22Rv1 (cell line): ENCODE measurements around the gene CSF1R.
"Not testable (repeated sequence)": the region's sequence is repeated elsewhere in the genome, so short reads cannot be mapped to it uniquely, and the experiment has no call there.

Experiments
- H3K27ac ChIP-seq: fragments of 450-650 bp; 2 replicates; pipeline ENCODE4 v1.5.1; 2017
- ZFX ChIP-seq: fragments of 450-650 bp; IDR thresholded peaks from 2 replicates; pipeline ENCODE4 v1.6.1; 2017; ENCODE audit warnings: antibody characterized with exemption, borderline replicate concordance
- TF ChIP-seq, protein P1 (sequence below): fragments of 450-650 bp; IDR thresholded peaks from 2 replicates; pipeline ENCODE4 v1.5.1; 2017; ENCODE audit warnings: mild to moderate bottlenecking

CSF1R gene

DNA sequence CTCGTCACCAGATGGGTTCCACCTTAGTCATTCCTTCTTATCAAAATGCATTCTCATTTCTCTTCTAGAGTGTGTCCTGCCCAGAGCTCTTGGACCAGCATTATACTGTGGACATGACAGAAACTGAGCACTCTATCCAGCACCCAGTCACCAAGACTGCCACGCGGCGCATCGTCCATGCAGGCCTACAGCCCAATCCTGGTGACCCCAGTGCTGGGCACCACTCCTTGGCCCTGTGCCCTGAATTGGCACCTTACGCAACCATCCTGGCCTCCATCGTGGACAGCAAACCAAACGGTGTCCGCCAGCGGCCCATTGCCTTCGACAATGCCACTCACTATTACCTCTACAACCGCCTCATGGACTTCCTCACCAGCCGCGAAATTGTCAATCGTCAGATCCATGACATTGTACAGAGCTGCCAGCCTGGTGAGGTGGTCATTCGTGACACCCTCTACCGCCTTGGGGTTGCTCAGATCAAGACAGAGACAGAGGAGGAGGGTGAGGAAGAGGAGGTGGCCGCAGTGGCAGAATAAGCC, 34.6 kb downstream of the CSF1R start:
- no peak for TF ChIP-seq ZFX
- TF ChIP-seq, protein P1, sequence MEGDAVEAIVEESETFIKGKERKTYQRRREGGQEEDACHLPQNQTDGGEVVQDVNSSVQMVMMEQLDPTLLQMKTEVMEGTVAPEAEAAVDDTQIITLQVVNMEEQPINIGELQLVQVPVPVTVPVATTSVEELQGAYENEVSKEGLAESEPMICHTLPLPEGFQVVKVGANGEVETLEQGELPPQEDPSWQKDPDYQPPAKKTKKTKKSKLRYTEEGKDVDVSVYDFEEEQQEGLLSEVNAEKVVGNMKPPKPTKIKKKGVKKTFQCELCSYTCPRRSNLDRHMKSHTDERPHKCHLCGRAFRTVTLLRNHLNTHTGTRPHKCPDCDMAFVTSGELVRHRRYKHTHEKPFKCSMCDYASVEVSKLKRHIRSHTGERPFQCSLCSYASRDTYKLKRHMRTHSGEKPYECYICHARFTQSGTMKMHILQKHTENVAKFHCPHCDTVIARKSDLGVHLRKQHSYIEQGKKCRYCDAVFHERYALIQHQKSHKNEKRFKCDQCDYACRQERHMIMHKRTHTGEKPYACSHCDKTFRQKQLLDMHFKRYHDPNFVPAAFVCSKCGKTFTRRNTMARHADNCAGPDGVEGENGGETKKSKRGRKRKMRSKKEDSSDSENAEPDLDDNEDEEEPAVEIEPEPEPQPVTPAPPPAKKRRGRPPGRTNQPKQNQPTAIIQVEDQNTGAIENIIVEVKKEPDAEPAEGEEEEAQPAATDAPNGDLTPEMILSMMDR, result no peak
- H3K27ac ChIP-seq, result no peak overlapping the region

DNA sequence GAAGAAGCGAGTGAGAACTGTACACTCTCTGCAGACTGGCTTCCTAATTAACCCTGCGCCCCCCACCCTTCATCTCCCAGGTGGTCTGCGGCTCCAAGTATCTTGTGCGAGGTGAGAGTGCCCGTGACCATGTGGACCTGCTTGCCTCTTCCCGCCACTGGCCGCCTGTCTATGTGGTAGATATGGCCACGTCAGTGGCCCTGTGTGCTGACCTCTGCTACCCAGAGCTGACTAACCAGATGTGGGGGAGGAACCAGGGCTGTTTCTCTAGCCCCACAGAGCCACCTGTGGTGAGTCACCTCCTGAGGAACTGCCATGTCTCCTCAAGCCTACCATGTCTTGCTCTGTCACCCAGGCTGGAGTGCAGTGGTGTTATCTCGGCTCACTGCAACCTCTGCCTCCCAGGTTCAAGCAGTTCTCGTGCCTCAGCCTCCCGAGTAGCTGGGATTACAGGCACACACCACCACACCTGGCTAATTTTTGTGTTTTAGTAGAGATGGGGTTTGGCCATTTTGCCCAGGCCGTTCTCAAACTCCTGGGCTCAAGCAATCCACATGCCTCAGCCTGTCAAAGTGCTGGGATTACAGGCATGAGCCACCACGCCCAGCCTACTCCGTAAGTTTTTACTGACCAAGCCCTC, 36.1 kb downstream of the CSF1R start:
- not testable (repeated sequence) for H3K27ac ChIP-seq

DNA sequence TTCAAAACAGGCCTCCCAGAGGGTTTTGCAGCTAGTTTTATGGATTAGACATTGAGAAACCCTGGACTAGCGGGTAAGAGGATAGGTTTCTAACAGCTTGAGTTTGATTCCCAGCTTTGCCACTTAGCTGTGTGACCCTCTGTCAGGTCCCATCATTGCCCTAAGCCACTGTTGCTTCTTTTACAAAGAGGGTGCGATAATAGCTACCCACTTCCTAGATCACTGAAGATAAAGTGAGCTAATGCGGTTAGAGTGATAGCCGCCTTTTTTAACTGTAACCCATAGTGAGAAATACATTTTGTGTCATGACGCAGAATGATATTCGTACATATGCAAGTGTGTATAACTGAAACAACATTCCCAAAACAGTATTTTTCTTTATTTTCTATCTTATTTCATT, 40.3 kb downstream of the CSF1R start:
- TF ChIP-seq ZFX, result no peak
- TF ChIP-seq, protein P1, result no peak
- H3K27ac ChIP-seq, result no peak overlapping the region

DNA sequence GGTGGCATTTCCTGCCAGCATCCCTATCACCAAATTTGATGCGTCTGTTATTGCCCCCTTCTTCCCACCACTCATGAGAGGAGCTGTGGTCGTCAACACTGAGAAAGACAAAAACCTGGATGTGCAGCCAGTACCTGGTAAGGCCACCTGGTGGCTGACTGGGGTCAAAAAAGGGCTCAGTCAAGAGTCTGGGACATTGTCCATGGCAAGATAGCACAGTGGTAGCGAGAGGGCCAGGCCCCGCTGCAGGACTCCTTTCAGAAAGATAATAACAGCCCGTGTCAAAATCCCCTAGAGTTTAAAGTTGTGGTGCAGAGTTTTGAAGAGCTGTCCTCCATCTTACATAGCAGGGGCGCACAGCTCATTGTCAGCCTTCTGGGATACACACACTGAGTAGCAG, 40.8 kb downstream of the CSF1R start:
- no peak for TF ChIP-seq ZFX
- TF ChIP-seq, protein P1, result 0 out of 2 replicates have a peak, but pooled peaks have one; percentile 15
- H3K27ac ChIP-seq, result no peak overlapping the region

DNA sequence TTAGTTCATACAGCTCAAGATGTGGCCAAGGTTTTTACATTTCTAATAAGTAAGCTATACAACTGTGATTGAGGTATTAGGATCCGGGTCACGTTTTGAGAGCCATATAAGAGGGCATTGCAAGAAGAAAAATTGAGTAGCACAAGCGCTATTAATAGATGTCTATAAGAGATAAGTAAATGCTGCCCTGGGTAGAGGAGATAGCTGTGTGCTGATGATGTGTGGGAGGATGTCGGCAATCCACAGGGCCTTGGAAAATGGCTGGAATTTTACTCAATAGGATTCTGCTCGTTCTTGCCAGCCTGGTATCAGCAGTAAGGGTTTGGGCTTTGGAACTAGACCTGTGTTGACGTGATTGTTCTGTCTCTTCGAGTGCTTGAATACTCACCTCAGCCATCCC, 41.6 kb downstream of the CSF1R start:
- TF ChIP-seq, protein P1, result no peak
- H3K27ac ChIP-seq, result no peak overlapping the region

DNA sequence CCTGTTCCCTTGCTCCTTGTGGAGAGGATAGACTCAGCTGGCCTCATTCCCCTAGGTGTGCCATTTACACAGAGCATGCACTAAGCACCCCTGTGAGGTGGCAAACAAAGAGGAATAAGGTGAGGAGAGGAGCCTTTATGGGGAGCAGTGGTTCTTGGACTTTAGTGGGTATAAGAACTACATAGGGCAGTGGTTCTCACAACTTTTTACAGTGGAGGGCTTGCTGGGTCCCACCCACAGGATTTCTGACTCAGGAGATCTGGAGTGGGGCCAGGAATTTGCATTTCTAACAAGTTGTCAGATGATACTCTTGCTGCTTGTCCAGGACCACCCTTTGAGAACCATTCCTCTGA, 42.0 kb downstream of the CSF1R start:
- H3K27ac ChIP-seq, result no peak overlapping the region
- TF ChIP-seq ZFX, result no peak
- TF ChIP-seq, protein P1, result no peak

DNA sequence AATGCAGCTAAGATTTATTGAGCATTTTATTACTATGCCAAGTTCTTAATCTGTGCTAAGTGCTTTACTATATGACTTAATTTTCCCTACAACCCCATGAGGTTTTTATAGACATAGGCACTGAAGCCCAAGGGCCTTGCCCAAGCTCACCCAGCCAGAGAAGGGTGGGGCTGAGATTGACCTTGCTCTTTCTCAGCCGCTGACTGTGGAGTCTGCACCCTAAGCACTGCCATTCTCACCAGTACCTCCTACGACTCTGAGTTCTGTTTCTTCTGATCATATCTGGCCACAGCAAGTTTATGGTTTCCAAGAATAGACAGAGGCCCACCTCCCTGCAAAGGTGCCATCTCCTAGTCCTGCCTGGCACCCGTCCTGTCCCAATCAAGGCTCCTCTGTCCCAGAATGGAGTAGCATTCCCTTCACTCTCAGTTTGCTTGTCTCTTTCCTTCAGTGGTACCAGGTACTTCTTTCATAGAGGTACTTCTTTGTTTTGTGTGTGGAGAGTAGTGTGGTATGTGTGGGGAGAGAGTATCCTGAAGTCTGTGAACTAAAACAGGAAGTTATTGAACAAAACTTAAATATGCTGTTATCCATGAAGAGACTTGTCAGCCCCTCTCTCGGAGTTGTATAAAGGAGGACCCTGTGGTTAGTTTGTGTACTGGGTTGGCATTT, 42.6 kb downstream of the CSF1R start:
- H3K27ac ChIP-seq, result no peak overlapping the region
- TF ChIP-seq, protein P1, result no peak
- TF ChIP-seq ZFX, result no peak
